ENCODE results near the gene SLX4.

Gene SLX4

DNA sequence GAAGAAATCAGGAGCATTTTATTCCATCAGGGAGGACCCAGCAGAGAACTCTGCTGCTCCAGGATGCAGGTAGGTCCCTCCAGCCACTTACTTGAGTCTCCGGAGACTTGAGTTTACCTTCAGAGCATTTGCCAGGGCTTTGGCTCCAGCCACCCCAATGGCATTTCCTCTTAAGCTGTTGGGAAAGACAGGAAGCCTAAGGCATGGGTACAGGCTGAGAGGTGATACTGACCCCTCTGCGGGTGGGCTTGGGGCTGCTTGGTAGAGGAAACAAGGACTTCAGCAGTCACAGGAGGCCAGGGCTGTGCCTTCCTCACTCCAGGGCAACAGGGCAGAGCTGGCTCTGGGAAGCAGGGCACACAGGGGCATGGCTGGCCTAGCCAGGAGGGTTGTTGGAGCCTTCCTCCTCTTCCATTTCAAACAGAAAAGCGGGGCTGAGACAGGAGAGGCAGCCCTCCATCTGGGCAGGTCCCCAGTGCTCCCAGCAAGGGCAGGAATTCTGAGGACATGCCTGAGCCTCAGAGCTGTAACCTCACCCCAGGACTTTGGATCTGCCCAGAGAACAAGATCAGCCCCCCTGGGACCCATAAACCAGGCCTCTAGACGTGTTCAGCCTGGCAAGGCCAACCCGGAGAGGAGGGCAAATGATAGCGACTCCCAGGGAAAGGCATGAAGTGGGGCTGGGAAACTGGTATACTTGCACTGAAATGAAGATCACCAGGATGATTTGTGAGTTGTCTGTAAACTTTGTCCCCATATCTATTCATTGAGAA is 68.6 kb downstream of the SLX4 start:
- H3K4me3 ChIP-seq (replicated peaks in 1 of 2; ENCODE audit: low read depth in 2 of 2, low read length in 2 of 2) = no peak overlapping the region
- peak in 1 of 2 donors; percentile 8 for DNase-seq (ENCODE audit: low read depth in 2 of 2)
- TF ChIP-seq CTCF (IDR thresholded peaks at IDR 0.05; ENCODE audit: low read depth, low read length) = no peak

DNA sequence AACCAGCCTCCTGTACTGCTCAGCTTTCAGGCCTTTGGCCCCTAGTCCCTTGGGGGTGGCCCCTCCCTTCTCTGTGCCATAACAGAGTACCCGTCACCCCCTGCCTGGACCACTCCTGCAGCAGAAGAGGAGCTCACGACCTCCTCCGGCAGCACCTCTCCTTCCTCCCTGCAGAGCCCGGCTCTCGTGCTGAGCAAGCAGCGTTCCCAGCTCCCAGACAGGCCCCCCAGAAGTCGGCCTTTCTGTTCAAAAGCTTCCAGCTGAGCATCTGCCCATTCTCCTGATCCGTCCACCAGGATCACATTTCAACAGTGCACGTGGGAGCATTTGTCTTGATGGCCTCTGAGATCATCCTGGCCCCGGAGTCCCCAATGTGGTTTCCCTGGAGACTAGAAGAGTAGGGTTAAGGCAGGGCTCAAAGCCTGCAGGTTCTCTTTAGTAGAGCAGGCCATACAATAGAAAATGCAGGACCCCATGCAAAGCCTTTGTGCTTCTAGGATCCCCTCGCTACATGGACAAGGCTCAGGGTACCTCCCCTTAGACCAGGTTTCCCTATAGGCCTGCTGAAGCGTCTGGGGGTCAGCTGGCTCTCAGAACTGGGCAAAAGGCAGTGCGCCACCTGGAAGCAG is 69.8 kb downstream of the SLX4 start:
- no peak for DNase-seq (ENCODE audit: low read depth in 2 of 2)
- no peak for TF ChIP-seq CTCF (IDR thresholded peaks at IDR 0.05; ENCODE audit: low read depth, low read length)
- no peak overlapping the region for H3K4me3 ChIP-seq (replicated peaks in 1 of 2; ENCODE audit: low read depth in 2 of 2, low read length in 2 of 2)

GRCh38 chr16:3538222-3538621 is 73.2 kb downstream of the SLX4 start:
- no peak for DNase-seq (ENCODE audit: low read depth in 2 of 2)
- no peak for TF ChIP-seq CTCF (IDR thresholded peaks at IDR 0.05; ENCODE audit: low read depth, low read length)
- no peak overlapping the region for H3K4me3 ChIP-seq (replicated peaks in 1 of 2; ENCODE audit: low read depth in 2 of 2, low read length in 2 of 2)

GRCh38 chr16:3536851-3537250 is 74.6 kb downstream of the SLX4 start:
- no peak for DNase-seq (ENCODE audit: low read depth in 2 of 2)
- no peak for TF ChIP-seq CTCF (IDR thresholded peaks at IDR 0.05; ENCODE audit: low read depth, low read length)
- no peak overlapping the region for H3K4me3 ChIP-seq (replicated peaks in 1 of 2; ENCODE audit: low read depth in 2 of 2, low read length in 2 of 2)

- TF ChIP-seq CTCF (IDR thresholded peaks at IDR 0.05; ENCODE audit: low read depth, low read length) = no peak
- DNase-seq (ENCODE audit: low read depth in 2 of 2) = peak; percentile 47 to 64
- H3K4me3 ChIP-seq (replicated peaks in 1 of 2; ENCODE audit: low read depth in 2 of 2, low read length in 2 of 2) = no peak overlapping the region
These were observed 75.1 kb downstream of the SLX4 start for GRCh38 chr16:3536271-3536731.

- no peak overlapping the region for H3K4me3 ChIP-seq (replicated peaks in 1 of 2; ENCODE audit: low read depth in 2 of 2, low read length in 2 of 2)
- no peak for DNase-seq (ENCODE audit: low read depth in 2 of 2)
- no peak for TF ChIP-seq CTCF (IDR thresholded peaks at IDR 0.05; ENCODE audit: low read depth, low read length)
These were observed 77.3 kb downstream of the SLX4 start for GRCh38 chr16:3534126-3534525.
